PC-9 (cell line): ENCODE measurements around the gene AHRR. TPM values are rescaled to one million over a fixed set of nuclear protein-coding genes. Genes with fewer than 3 reads are reported as not detected.
"Not testable (repeated sequence)": the region's sequence is repeated elsewhere in the genome, so short reads cannot be mapped to it uniquely, and the experiment has no call there.

Experiments
- BruUV-seq: library from RNA; stranded (reverse); fragments of 400-500 nt; replicated peaks from 2 replicates; lab custom pipeline; 2021; lab: Mats Ljungman, UMichigan
- CTCF ChIA-PET: fragments of 300-600 bp; sonication (Branson Sonifier 250); formaldehyde crosslinking; loops from one replicate; lab custom pipeline; 2022; ENCODE audit warnings: antibody characterized with exemption; lab: Charles Lee
- POLR2A ChIA-PET: fragments of 300-600 bp; sonication (Branson Sonifier 250); formaldehyde crosslinking; loops from one replicate; lab custom pipeline; 2022; ENCODE audit warnings: antibody characterized with exemption; ENCODE audit not compliant: unreplicated experiment; lab: Charles Lee
- DNase-seq, 2 experiments: peaks; one replicate each; pipeline versions ENCODE4 v3.0.0 to v3.0.0-alpha.2; 2015 to 2022; ENCODE audit warnings: mixed read lengths in 1 of 2
- H2AFZ ChIP-seq: fragments of 200-600 bp; sonication (generic); 2 replicates; pipeline ENCODE4 v1.8.1; 2017; ENCODE audit warnings: antibody characterized with exemption
- H3F3A ChIP-seq: fragments of 200-600 bp; sonication (generic); 2 replicates; pipeline ENCODE4 v1.8.1; 2017; ENCODE audit warnings: antibody characterized with exemption, mild to moderate bottlenecking, low read depth; ENCODE audit not compliant: insufficient read depth
- H3K27ac ChIP-seq: fragments of 200-600 bp; sonication (generic); 2 replicates; pipeline ENCODE4 v1.6.1; 2016; ENCODE audit warnings: mixed run types
- H3K27me3 ChIP-seq: fragments of 200-600 bp; sonication (generic); 2 replicates; pipeline ENCODE4 v1.6.1; 2016; ENCODE audit warnings: low read depth, mixed run types; ENCODE audit not compliant: insufficient read depth
- H3K36me3 ChIP-seq: fragments of 200-600 bp; sonication (generic); 2 replicates; pipeline ENCODE4 v1.6.1; 2016; ENCODE audit warnings: low read depth, mixed run types
- H3K4me1 ChIP-seq: fragments of 200-600 bp; sonication (generic); replicated peaks from 2 replicates; pipeline ENCODE4 v1.6.1; 2016; ENCODE audit warnings: mixed run types; ENCODE audit not compliant: insufficient read depth
- H3K4me2 ChIP-seq: fragments of 200-600 bp; sonication (generic); 2 replicates; pipeline ENCODE4 v1.6.1; 2017; ENCODE audit warnings: mixed run types
- H3K4me3 ChIP-seq: fragments of 200-600 bp; sonication (generic); 2 replicates; pipeline ENCODE4 v1.6.1; 2016; ENCODE audit warnings: mixed run types
- H3K79me2 ChIP-seq: fragments of 200-600 bp; sonication (generic); 2 replicates; pipeline ENCODE4 v1.6.1; 2017; ENCODE audit warnings: low read depth, mixed run types
- H3K9me2 ChIP-seq: fragments of 200-600 bp; sonication (generic); 2 replicates; pipeline ENCODE4 v1.8.1; 2017; ENCODE audit warnings: mild to moderate bottlenecking; ENCODE audit not compliant: insufficient read depth
- H3K9me3 ChIP-seq: fragments of 200-600 bp; sonication (generic); 2 replicates; pipeline ENCODE4 v1.8.1; 2016; ENCODE audit warnings: low read depth; ENCODE audit not compliant: insufficient read depth
- H4K20me1 ChIP-seq: fragments of 200-600 bp; sonication (generic); 2 replicates; pipeline ENCODE4 v1.8.1; 2017; ENCODE audit not compliant: insufficient read depth
- EZH2 ChIP-seq: fragments of 200-600 bp; sonication (generic); IDR thresholded peaks from 2 replicates; pipeline ENCODE4 v1.8.0; 2017; ENCODE audit warnings: antibody characterized with exemption, low read depth
- intact Hi-C: fragments of 100-400 bp; cut with micrococcal nuclease; formaldehyde crosslinking; loops from one replicate; pipeline ENCODE4 v1.10.0; 2022; ENCODE audit not compliant: unreplicated experiment
- total RNA-seq: library from RNA; stranded (reverse); gene quantifications from 2 replicates; pipeline ENCODE4 v1.2.3, GENCODE V29; 2021
- TF ChIP-seq, protein P1 (sequence below): fragments of 200-600 bp; sonication (generic); conservative IDR thresholded peaks from 2 replicates; pipeline ENCODE4 v1.6.1; 2017; ENCODE audit warnings: mixed run types, antibody characterized with exemption, mild to moderate bottlenecking, moderate library complexity

The AHRR gene
- total RNA-seq, 1 experiment from 2014 or later, result 7.2 TPM

- Histone ChIP-seq H3K79me2 (peaks cover 8% of the 10 kb centered on the region; the same call in 1 of the 2 replicates), H3K27me3 (no peaks in the 10 kb centered on the region), H2AFZ (no peak overlapping the region), H3K36me3 (peaks cover 18% of the 10 kb centered on the region; the same call in 1 of the 2 replicates), H3K4me2 (no peak overlapping the region), H3K27ac (no peak overlapping the region), H3K9me3 (no peaks in the 10 kb centered on the region), H4K20me1 (peaks cover 82% of the 10 kb centered on the region), H3K9me2 (no peaks in the 10 kb centered on the region), H3K4me1 (no peaks in the 10 kb centered on the region), H3F3A (peaks cover 5% of the 10 kb centered on the region; the same call in 1 of the 2 replicates), H3K4me3 (no peak overlapping the region)
- TF ChIP-seq EZH2, result no peak
- TF ChIP-seq, protein P1, sequence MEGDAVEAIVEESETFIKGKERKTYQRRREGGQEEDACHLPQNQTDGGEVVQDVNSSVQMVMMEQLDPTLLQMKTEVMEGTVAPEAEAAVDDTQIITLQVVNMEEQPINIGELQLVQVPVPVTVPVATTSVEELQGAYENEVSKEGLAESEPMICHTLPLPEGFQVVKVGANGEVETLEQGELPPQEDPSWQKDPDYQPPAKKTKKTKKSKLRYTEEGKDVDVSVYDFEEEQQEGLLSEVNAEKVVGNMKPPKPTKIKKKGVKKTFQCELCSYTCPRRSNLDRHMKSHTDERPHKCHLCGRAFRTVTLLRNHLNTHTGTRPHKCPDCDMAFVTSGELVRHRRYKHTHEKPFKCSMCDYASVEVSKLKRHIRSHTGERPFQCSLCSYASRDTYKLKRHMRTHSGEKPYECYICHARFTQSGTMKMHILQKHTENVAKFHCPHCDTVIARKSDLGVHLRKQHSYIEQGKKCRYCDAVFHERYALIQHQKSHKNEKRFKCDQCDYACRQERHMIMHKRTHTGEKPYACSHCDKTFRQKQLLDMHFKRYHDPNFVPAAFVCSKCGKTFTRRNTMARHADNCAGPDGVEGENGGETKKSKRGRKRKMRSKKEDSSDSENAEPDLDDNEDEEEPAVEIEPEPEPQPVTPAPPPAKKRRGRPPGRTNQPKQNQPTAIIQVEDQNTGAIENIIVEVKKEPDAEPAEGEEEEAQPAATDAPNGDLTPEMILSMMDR, result peak; percentile 36; the same call in 1 of the 2 replicates
- CTCF ChIA-PET, result no interaction called here
- BruUV-seq, result no TSS peak
- no peak for DNase-seq
- intact Hi-C loops, result no loop called here
- POLR2A ChIA-PET, result no interaction called here
Measured at GRCh38 chr5:308672-309271, 12.7 kb upstream of the AHRR start.

DNA sequence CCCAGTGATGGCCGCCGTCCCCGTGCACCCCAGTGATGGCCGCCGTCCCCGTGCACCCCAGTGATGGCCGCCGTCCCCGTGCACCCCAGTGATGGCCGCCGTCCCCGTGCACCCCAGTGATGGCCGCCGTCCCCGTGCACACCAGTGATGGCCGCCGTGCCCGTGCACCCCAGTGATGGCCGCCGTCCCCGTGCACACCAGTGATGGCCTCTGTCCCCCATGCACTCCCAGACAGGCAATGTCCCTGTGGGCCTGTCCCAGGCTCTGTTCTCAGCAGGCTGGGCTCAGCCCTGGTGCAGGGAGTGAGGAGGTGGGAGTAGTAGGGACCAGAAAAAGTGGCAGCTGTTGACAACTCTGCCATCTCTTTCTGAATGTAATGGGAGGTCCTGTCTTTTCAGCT is 11.7 kb upstream of the AHRR start:
- DNase-seq, H3K9me2 ChIP-seq, POLR2A ChIA-PET, H3K9me3 ChIP-seq, H3K27me3 ChIP-seq, H3K4me1 ChIP-seq, H2AFZ ChIP-seq, H3K27ac ChIP-seq, H3K4me3 ChIP-seq, BruUV-seq, H3F3A ChIP-seq, H3K79me2 ChIP-seq, H3K4me2 ChIP-seq, intact Hi-C loops, CTCF ChIA-PET: not testable (repeated sequence)
- H3K36me3 ChIP-seq, result peaks cover 18% of the 10 kb centered on the region; the same call in 1 of the 2 replicates
- peaks cover 91% of the 10 kb centered on the region for H4K20me1 ChIP-seq

DNA sequence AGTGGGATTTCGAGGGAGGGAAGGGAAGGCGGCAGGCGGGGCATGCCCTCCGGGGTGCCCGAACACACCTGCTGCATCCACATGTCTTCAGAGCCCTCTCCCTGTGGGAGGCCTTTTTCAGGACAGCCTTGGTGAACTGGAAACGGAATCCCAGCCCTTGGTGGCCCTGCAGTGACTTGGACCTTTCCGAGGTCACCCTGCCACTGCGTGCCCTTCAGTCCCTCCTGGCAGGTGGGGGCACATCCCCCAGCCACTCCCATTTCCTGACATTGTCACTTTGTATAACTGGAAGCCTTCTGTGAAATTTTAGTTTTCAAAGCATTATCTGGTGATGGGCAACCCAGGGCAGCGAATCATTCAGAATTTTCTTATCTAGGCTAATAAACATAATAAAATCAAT is 11.0 kb upstream of the AHRR start:
- Histone ChIP-seq H3K36me3 (peaks cover 18% of the 10 kb centered on the region; the same call in 1 of the 2 replicates), H4K20me1 (peaks cover 91% of the 10 kb centered on the region), H3K9me2 (no peaks in the 10 kb centered on the region), H3K27ac (no peak overlapping the region), H3K9me3 (no peaks in the 10 kb centered on the region), H3K4me3 (no peak overlapping the region), H3K79me2 (peaks cover 8% of the 10 kb centered on the region; the same call in 1 of the 2 replicates), H3K4me2 (no peak overlapping the region), H3F3A (peaks cover 9% of the 10 kb centered on the region; the same call in 1 of the 2 replicates), H3K27me3 (no peaks in the 10 kb centered on the region), H3K4me1 (no peaks in the 10 kb centered on the region), H2AFZ (no peak overlapping the region)
- ChIA-PET POLR2A (no interaction called here), CTCF (no interaction called here)
- intact Hi-C loops, result no loop called here
- DNase-seq, result no peak
- BruUV-seq, result no TSS peak
- TF ChIP-seq, protein P1, result no peak
- no peak for TF ChIP-seq EZH2
